GM12864 (cell line): Measurements from ENCODE around the gene OSR1.
A peak's percentile ranks its signal among the peaks of the same experiment; 100 is the strongest.
"Not testable (repeated sequence)": the region's sequence is repeated elsewhere in the genome, so short reads cannot be mapped to it uniquely, and the experiment has no call there.

Source experiments
- DNase-seq: peaks from one replicate; pipeline ENCODE4 v3.0.0-alpha.2; 2011; ENCODE audit warnings: low read depth
- H3K4me3 ChIP-seq: 2 replicates; pipeline ENCODE4 v1.5.1; 2011; ENCODE audit warnings: mild to moderate bottlenecking, low read depth, low read length, control low read depth
- TF ChIP-seq, protein P1 (sequence below): IDR thresholded peaks from 2 replicates; pipeline ENCODE4 v1.5.1; 2011; ENCODE audit warnings: low read depth, mild to moderate bottlenecking, moderate library complexity, low read length, control low read depth, inconsistent platforms; ENCODE audit errors: missing control alignments

OSR1 gene

GRCh38 chr2:19358242-19359020, at the start of gene OSR1:
Gene OSR1 (minus strand): TSS chr2:19358623. CDS start chr2:19353805, 4,818 bp downstream.
- TF ChIP-seq, protein P1, sequence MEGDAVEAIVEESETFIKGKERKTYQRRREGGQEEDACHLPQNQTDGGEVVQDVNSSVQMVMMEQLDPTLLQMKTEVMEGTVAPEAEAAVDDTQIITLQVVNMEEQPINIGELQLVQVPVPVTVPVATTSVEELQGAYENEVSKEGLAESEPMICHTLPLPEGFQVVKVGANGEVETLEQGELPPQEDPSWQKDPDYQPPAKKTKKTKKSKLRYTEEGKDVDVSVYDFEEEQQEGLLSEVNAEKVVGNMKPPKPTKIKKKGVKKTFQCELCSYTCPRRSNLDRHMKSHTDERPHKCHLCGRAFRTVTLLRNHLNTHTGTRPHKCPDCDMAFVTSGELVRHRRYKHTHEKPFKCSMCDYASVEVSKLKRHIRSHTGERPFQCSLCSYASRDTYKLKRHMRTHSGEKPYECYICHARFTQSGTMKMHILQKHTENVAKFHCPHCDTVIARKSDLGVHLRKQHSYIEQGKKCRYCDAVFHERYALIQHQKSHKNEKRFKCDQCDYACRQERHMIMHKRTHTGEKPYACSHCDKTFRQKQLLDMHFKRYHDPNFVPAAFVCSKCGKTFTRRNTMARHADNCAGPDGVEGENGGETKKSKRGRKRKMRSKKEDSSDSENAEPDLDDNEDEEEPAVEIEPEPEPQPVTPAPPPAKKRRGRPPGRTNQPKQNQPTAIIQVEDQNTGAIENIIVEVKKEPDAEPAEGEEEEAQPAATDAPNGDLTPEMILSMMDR: no peak
- DNase-seq: no peak
- no peak within 1 kb of the TSS for H3K4me3 ChIP-seq

DNA sequence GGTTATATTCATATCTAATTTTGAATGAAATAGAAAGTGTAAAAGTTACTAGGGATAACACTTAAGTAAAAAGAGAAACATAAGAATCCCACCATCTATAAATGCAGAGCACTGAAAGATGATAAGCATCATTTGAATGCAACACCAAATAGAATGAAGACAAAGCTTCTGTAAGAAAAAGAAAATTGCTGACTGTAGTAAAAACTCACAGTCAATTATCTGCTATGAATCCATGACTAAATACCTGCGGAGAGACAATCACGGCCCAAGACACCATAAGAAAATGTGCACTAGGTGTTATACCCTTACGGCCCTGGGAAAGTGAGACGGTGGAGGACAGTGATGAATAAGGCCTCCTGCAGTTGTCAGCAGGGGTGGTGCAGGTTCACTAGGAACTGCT, 45.4 kb upstream of the OSR1 start:
- no peak for DNase-seq
- TF ChIP-seq, protein P1: no peak
- H3K4me3 ChIP-seq: no peak overlapping the region

DNA sequence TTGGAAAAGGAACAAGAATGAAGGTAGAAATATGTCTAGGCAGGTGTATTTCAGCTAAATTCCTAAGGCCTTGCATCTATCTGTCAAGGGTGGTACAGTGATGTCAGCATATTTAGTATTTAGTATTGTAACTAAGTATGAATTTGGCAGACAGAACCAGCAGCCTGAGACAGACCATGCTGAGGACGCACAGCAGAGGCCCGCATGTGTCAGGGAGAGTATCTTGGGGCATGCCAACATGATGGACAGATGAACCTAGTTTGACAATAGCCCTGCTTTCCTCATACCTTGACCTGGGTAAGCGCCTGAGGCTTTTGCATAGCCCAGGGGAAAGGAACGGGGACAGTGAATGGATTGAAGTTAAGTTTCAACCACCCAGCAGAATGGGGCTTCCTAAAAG, 33.8 kb upstream of the OSR1 start:
- DNase-seq: no peak
- TF ChIP-seq, protein P1: no peak
- no peak overlapping the region for H3K4me3 ChIP-seq

GRCh38 chr2:19389469-19389868, 31.0 kb upstream of the OSR1 start:
- H3K4me3 ChIP-seq, DNase-seq: not testable (repeated sequence)

DNA sequence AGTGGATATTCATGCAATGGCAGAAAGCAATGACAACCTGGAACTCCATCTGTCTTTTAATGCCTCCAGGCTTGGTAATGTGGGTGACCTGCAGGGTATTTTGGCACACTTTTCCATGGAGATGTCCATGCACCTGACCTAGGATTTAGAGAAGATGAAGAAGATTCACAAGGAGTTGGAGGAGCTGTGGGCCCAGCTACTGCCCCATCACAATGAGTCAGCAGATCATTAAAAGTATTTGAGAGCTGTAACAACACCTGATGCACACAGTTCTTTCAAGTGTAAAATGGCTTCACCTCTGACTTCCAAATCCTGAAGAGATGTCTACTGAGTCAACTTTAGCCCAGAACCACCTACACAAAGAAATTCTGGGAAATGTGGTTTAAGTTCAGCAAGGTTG, 22.1 kb upstream of the OSR1 start:
- TF ChIP-seq, protein P1: no peak
- no peak for DNase-seq
- H3K4me3 ChIP-seq: no peak overlapping the region

DNA sequence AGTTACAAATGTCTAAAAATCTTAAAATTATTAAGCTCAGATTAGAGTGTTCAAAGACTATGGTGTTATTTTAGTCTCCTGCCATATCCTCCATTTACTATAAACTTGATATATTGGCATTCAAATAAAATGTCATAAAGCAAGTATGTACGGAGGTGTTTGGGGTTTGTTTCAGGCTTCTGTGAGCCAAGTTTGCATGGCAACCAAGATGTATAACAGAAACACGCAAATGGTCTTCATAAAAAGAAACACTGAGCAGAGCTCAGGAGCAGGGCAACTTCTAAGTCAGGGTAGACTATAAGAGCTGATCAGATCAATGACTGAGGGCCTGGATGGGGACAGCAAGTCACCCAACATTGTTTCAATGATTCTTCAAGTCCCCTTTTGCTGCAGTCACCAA, 20.5 kb upstream of the OSR1 start:
- DNase-seq: no peak
- TF ChIP-seq, protein P1: no peak
- H3K4me3 ChIP-seq: no peak overlapping the region

GRCh38 chr2:19377717-19378116, 19.3 kb upstream of the OSR1 start:
- no peak overlapping the region for H3K4me3 ChIP-seq
- TF ChIP-seq, protein P1: peak; percentile 23
- no peak for DNase-seq
